OCI-LY7 (cell line): Measurements from ENCODE around the gene OR14A16.

ENCODE experiments used
- CTCF ChIP-seq: fragments of 200-600 bp; sonication (generic); conservative IDR thresholded peaks from 2 replicates; pipeline ENCODE4 v1.5.1; 2014; ENCODE audit warnings: mild to moderate bottlenecking, antibody characterized with exemption, low read length, moderate library complexity, mixed read lengths
- EZH2phosphoT487 ChIP-seq: fragments of 200-600 bp; sonication (generic); IDR thresholded peaks from 2 replicates; pipeline ENCODE4 v1.6.1; 2018; ENCODE audit warnings: low read depth, borderline replicate concordance, mild to moderate bottlenecking, mixed run types, antibody characterized with exemption, low read length, moderate library complexity, mixed read lengths

- TF ChIP-seq CTCF = no peak
- TF ChIP-seq EZH2phosphoT487 = no peak
These were observed 54.3 kb downstream of the OR14A16 start for GRCh38 chr1:247769603-247770002.
